IMR-90 (cell line): Measurements from ENCODE around the gene ROR2. TPM values are rescaled to one million over a fixed set of nuclear protein-coding genes. Genes with fewer than 3 reads are reported as not detected.

Experiments used
- ATAC-seq: fragments of 200-7000 bp; cut with Tn5 transposase; 2 replicates; pipeline ENCODE4 v1.9.1; 2020; ENCODE audit warnings: low read depth, mild to moderate bottlenecking, moderate library complexity
- BruUV-seq: library from RNA; stranded (reverse); fragments of 400-500 nt; replicated peaks from 2 replicates; lab custom pipeline; 2021; lab: Mats Ljungman, UMichigan
- CTCF ChIA-PET: fragments of 300-600 bp; formaldehyde crosslinking; extraction: SDS; loops from one replicate; lab custom pipeline; 2021; ENCODE audit warnings: antibody characterized with exemption; lab: Yijun Ruan, JAX
- POLR2A ChIA-PET: fragments of 300-600 bp; sonication (Branson Sonifier 250); formaldehyde crosslinking; loops from one replicate; lab custom pipeline; 2022; ENCODE audit warnings: antibody characterized with exemption; ENCODE audit not compliant: unreplicated experiment; lab: Charles Lee
- DNase-seq: peaks from one replicate; pipeline ENCODE4 v3.0.0; 2013
- H2AFZ ChIP-seq: replicated peaks from 2 replicates; pipeline ENCODE3; 2013; ENCODE audit warnings: low read length, mild to moderate bottlenecking; ENCODE audit not compliant: poor library complexity
- H2AK5ac ChIP-seq: 2 replicates; pipeline ENCODE4 v1.6.1; 2013; ENCODE audit warnings: low read depth, low read length, inconsistent platforms
- H2AK9ac ChIP-seq: replicated peaks from 2 replicates; pipeline ENCODE3; 2013; ENCODE audit warnings: mild to moderate bottlenecking, low read depth, low read length, moderate library complexity; ENCODE audit not compliant: poor library complexity
- H2BK120ac ChIP-seq: 2 replicates; pipeline ENCODE4 v1.6.1; 2013; ENCODE audit warnings: low read depth, low read length, inconsistent platforms
- H2BK15ac ChIP-seq: 3 replicates; pipeline ENCODE4 v1.6.1; 2013; ENCODE audit warnings: low read depth, low read length, inconsistent platforms
- H2BK20ac ChIP-seq: 2 replicates; pipeline ENCODE4 v1.6.1; 2013; ENCODE audit warnings: low read depth, mild to moderate bottlenecking, inconsistent platforms, low read length, moderate library complexity
- H2BK5ac ChIP-seq: 2 replicates; pipeline ENCODE4 v1.6.1; 2013; ENCODE audit warnings: mild to moderate bottlenecking, low read depth, low read length, inconsistent platforms; ENCODE audit not compliant: poor library complexity, severe bottlenecking
- H3K14ac ChIP-seq: replicated peaks from 2 replicates; pipeline ENCODE4 v1.6.1; 2013; ENCODE audit warnings: low read depth, low read length, inconsistent platforms
- H3K18ac ChIP-seq: 2 replicates; pipeline ENCODE4 v1.6.1; 2013; ENCODE audit warnings: low read depth, low read length, control low read depth
- H3K23ac ChIP-seq: 2 replicates; pipeline ENCODE4 v1.6.1; 2013; ENCODE audit warnings: low read depth, low read length, inconsistent platforms
- H3K27ac ChIP-seq: 2 replicates; pipeline ENCODE4 v1.5.1; 2013; ENCODE audit warnings: mild to moderate bottlenecking, control low read depth, low read length; ENCODE audit not compliant: insufficient read depth
- H3K27me3 ChIP-seq: 2 replicates; pipeline ENCODE4 v1.6.1; 2013; ENCODE audit warnings: low read length; ENCODE audit not compliant: control insufficient read depth, insufficient read depth
- H3K36me3 ChIP-seq: 2 replicates; pipeline ENCODE4 v1.6.1; 2013; ENCODE audit warnings: low read length, mixed read lengths; ENCODE audit not compliant: control insufficient read depth, insufficient read depth
- H3K4ac ChIP-seq: 2 replicates; pipeline ENCODE4 v1.6.1; 2013; ENCODE audit warnings: low read depth, low read length, inconsistent platforms
- H3K4me1 ChIP-seq: 2 replicates; pipeline ENCODE4 v1.6.1; 2013; ENCODE audit warnings: low read length, mixed read lengths; ENCODE audit not compliant: control insufficient read depth, insufficient read depth
- H3K4me2 ChIP-seq: 2 replicates; pipeline ENCODE4 v1.6.1; 2013; ENCODE audit warnings: low read depth, mild to moderate bottlenecking, control low read depth, low read length, moderate library complexity
- H3K4me3 ChIP-seq: 2 replicates; pipeline ENCODE4 v1.5.1; 2013; ENCODE audit warnings: low read depth, mild to moderate bottlenecking, control low read depth, low read length, moderate library complexity; ENCODE audit not compliant: insufficient read depth
- H3K56ac ChIP-seq: 2 replicates; pipeline ENCODE4 v1.6.1; 2013; ENCODE audit warnings: low read length, inconsistent platforms; ENCODE audit not compliant: insufficient read depth; ENCODE audit errors: extremely low read depth
- H3K79me1 ChIP-seq, 2 experiments: 2 replicates each; pipeline ENCODE4 v1.6.1; 2013; ENCODE audit warnings: low read length in 2 of 2, inconsistent platforms in 1 of 2, low read depth in 1 of 2
- H3K9ac ChIP-seq: 2 replicates; pipeline ENCODE4 v1.6.1; 2013; ENCODE audit warnings: low read depth, low read length, control low read depth
- H3K9me1 ChIP-seq: 2 replicates; pipeline ENCODE4 v1.6.1; 2013; ENCODE audit warnings: low read length, inconsistent platforms; ENCODE audit not compliant: insufficient read depth
- H3K9me3 ChIP-seq: 2 replicates; pipeline ENCODE4 v1.6.1; 2013; ENCODE audit warnings: low read length; ENCODE audit not compliant: control insufficient read depth, insufficient read depth
- H4K20me1 ChIP-seq: 2 replicates; pipeline ENCODE4 v1.6.1; 2013; ENCODE audit warnings: low read length, inconsistent platforms; ENCODE audit not compliant: insufficient read depth
- H4K5ac ChIP-seq: 2 replicates; pipeline ENCODE4 v1.6.1; 2013; ENCODE audit warnings: mild to moderate bottlenecking, low read depth, low read length, control low read depth
- H4K8ac ChIP-seq, 2 experiments: 2 replicates each; pipeline ENCODE4 v1.6.1; 2013; ENCODE audit warnings: low read depth in 2 of 2, low read length in 2 of 2, control low read depth in 1 of 2, inconsistent platforms in 1 of 2
- H4K91ac ChIP-seq: 2 replicates; pipeline ENCODE4 v1.6.1; 2013; ENCODE audit warnings: low read depth, low read length, inconsistent platforms; ENCODE audit not compliant: insufficient read depth
- BHLHE40 ChIP-seq: fragments of 150-350 bp; IDR thresholded peaks from 2 replicates; pipeline ENCODE4 v1.6.1; 2016; ENCODE audit warnings: mild to moderate bottlenecking, low read depth, low read length
- CEBPB ChIP-seq: IDR thresholded peaks from 2 replicates; pipeline ENCODE4 v1.6.1; 2012; ENCODE audit warnings: low read depth, low read length, improper control_type of control experiment
- CHD1 ChIP-seq: IDR thresholded peaks from 2 replicates; pipeline ENCODE4 v1.6.1; 2012; ENCODE audit warnings: low read depth, low read length, improper control_type of control experiment
- MAFK ChIP-seq: IDR thresholded peaks from 2 replicates; pipeline ENCODE4 v1.6.1; 2012; ENCODE audit warnings: low read depth, low read length, improper control_type of control experiment
- MXI1 ChIP-seq: IDR thresholded peaks from 2 replicates; pipeline ENCODE4 v1.6.1; 2012; ENCODE audit warnings: low read depth, mild to moderate bottlenecking, low read length, moderate library complexity, borderline replicate concordance
- NFE2L2 ChIP-seq: fragments of 150-350 bp; IDR thresholded peaks from 2 replicates; pipeline ENCODE4 v1.6.1; 2016; ENCODE audit warnings: low read depth, mild to moderate bottlenecking, low read length
- POLR2A ChIP-seq: IDR thresholded peaks from 2 replicates; pipeline ENCODE4 v1.6.1; 2012; ENCODE audit warnings: mild to moderate bottlenecking, low read depth, low read length
- RAD21 ChIP-seq: IDR thresholded peaks from 2 replicates; pipeline ENCODE4 v1.6.1; 2012; ENCODE audit warnings: low read length, improper control_type of control experiment
- SMC3 ChIP-seq: fragments of 150-350 bp; IDR thresholded peaks from 2 replicates; pipeline ENCODE4 v1.6.1; 2016; ENCODE audit warnings: low read depth, mild to moderate bottlenecking, antibody characterized with exemption, low read length, moderate library complexity
- WGBS, 2 experiments: methylation state at CpG; one replicate each; pipeline versions ENCODE4 v1.1.5 to v1.1.7; 2013; ENCODE audit warnings: missing lambda C conversion rate in 2 of 2; ENCODE audit not compliant: insufficient read length in 1 of 2; ENCODE audit errors: extremely low coverage in 2 of 2; 5-methylcytosine and 5-hydroxymethylcytosine counted together
- dilution Hi-C: fragments of 300-500 bp; cut with HindIII; formaldehyde crosslinking; loops from one replicate; pipeline ENCODE4 v1.14.3; 2018; ENCODE audit warnings: low sequenced_read_pairs; ENCODE audit not compliant: unreplicated experiment
- in situ Hi-C: fragments of 300-500 bp; cut with MboI; formaldehyde crosslinking; loops from 3 replicates; pipeline ENCODE4 v1.14.3; 2019; ENCODE audit warnings: low sequenced_read_pairs, inconsistent platforms, mixed read lengths
- intact Hi-C: fragments of 100-400 bp; cut with micrococcal nuclease; formaldehyde crosslinking; loops from 2 replicates; pipeline ENCODE4 v1.10.0; 2022
- polyA plus RNA-seq, 3 experiments: library from polyadenylated mRNA; depleted of rRNA; stranded (reverse); fragments of >200 nt; gene quantifications; 2 replicates each; pipeline ENCODE4 v1.2.3, GENCODE V29; 2012; ENCODE audit warnings: low replicate concordance in 1 of 3
- total RNA-seq: library from RNA; depleted of rRNA; stranded (reverse); fragments of >200 nt; gene quantifications from 2 replicates; pipeline ENCODE4 v1.2.3, GENCODE V29; 2012
- TF ChIP-seq, protein P1 (sequence below): conservative IDR thresholded peaks from 2 replicates; pipeline ENCODE4 v1.5.1; 2012; ENCODE audit warnings: mild to moderate bottlenecking, low read depth, low read length, improper control_type of control experiment

Gene ROR2
- total and polyA plus RNA-seq, 2 of the 4 experiments (the other 2 are of a cell fraction) = 2.3 to 4.8 TPM

DNA sequence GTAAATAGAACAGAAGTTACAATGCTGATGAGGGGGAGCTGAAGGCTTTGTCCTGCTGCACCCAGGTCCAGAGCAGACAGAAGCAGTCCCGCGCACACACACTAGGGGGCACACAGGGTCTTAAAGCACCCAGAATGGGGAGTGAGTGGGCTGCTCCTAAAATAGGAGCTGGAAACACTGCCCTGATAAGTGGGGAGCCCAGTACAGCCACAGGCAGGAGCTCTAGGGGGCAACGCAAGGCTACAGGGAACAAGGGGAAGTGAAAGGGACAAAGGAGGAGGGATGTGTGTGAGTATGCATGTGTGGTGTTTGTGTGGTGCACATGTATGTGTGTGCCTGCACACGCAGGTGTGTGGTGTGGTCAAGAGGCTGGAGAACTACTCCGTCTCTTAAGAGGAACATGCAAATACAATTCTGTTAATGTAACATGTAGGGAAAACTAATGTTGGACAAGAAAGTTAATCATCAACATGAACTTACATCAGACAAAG, 191.5 kb downstream of the ROR2 start:
- Histone ChIP-seq H3K27me3 (no peaks in the 10 kb centered on the region; the same call in 1 of the 2 replicates), H3K18ac (no peak overlapping the region), H2AK9ac (no peak overlapping the region), H2AFZ (no peak overlapping the region), H3K14ac (no peak overlapping the region), H2BK120ac (no peak overlapping the region), H2BK15ac (no peak overlapping the region), H4K5ac (no peak overlapping the region), H3K23ac (no peak overlapping the region), H2AK5ac (no peak overlapping the region), H3K9ac (no peak overlapping the region), H4K91ac (no peak overlapping the region), H4K8ac (no peak overlapping the region), H3K79me1 (no peaks in the 10 kb centered on the region), H3K4me3 (no peak overlapping the region), H3K56ac (no peak overlapping the region), H4K20me1 (no peaks in the 10 kb centered on the region), H3K4ac (no peak overlapping the region; the same call in 1 of the 2 replicates), H3K4me1 (no peaks in the 10 kb centered on the region; the same call in 1 of the 2 replicates), H3K4me2 (no peak overlapping the region), H3K9me3 (no peaks in the 10 kb centered on the region), H3K27ac (no peak overlapping the region), H3K36me3 (peaks cover 21% of the 10 kb centered on the region; the same call in 1 of the 2 replicates), H2BK5ac (no peak overlapping the region), H2BK20ac (no peak overlapping the region), H3K9me1 (peaks cover 3% of the 10 kb centered on the region; the same call in 1 of the 2 replicates)
- in situ Hi-C loops = no loop called here
- WGBS, 2 experiments = 54% methylated on average over 4 of the region's 5 CpGs; no CpG with 5 or more reads in 1 of the 2 experiments
- TF ChIP-seq RAD21 (peak; percentile 76), NFE2L2 (no peak), CHD1 (no peak), SMC3 (peak; percentile 71), CEBPB (no peak), BHLHE40 (no peak), MXI1 (no peak), MAFK (no peak), POLR2A (no peak)
- TF ChIP-seq, protein P1, sequence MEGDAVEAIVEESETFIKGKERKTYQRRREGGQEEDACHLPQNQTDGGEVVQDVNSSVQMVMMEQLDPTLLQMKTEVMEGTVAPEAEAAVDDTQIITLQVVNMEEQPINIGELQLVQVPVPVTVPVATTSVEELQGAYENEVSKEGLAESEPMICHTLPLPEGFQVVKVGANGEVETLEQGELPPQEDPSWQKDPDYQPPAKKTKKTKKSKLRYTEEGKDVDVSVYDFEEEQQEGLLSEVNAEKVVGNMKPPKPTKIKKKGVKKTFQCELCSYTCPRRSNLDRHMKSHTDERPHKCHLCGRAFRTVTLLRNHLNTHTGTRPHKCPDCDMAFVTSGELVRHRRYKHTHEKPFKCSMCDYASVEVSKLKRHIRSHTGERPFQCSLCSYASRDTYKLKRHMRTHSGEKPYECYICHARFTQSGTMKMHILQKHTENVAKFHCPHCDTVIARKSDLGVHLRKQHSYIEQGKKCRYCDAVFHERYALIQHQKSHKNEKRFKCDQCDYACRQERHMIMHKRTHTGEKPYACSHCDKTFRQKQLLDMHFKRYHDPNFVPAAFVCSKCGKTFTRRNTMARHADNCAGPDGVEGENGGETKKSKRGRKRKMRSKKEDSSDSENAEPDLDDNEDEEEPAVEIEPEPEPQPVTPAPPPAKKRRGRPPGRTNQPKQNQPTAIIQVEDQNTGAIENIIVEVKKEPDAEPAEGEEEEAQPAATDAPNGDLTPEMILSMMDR = peak; percentile 68
- ATAC-seq (peak; percentile 95), DNase-seq (peak; percentile 58)
- dilution Hi-C loops = no loop called here
- ChIA-PET POLR2A (no interaction called here), CTCF (interaction anchor here (0.6 to 2.3 kb wide), 13 partner anchors 9 to 320 kb away, joined by 3 to 14 read pairs (median 4); no protein-coding TSS in a partner anchor)
- BruUV-seq = no TSS peak
- intact Hi-C loops = loop anchor here (5.0 kb wide), 1 partner anchor 189 kb away; no protein-coding TSS in a partner anchor
